GM12875 (cell line): Measurements from ENCODE around the gene SLC35F3.
A peak's percentile ranks its signal among the peaks of the same experiment; 100 is the strongest.

Experiments
- H3K4me3 ChIP-seq: one replicate; pipeline ENCODE4 v1.5.1; 2011; ENCODE audit warnings: low read depth, low read length, control low read depth
- CTCF ChIP-seq: IDR thresholded peaks from 2 replicates; pipeline ENCODE4 v1.5.1; 2011; ENCODE audit warnings: low read depth, mild to moderate bottlenecking, control low read depth, inconsistent platforms, low read length, moderate library complexity, borderline replicate concordance; ENCODE audit not compliant: insufficient read depth

Gene SLC35F3

GRCh38 chr1:234368320-234369032 is 464.0 kb downstream of the SLC35F3 start:
- H3K4me3 ChIP-seq = no peak overlapping the region
- no peak for TF ChIP-seq CTCF

- TF ChIP-seq CTCF = no peak
- no peak overlapping the region for H3K4me3 ChIP-seq
Measured at GRCh38 chr1:234369033-234369430, 464.6 kb downstream of the SLC35F3 start.

- no peak overlapping the region for H3K4me3 ChIP-seq
- no peak for TF ChIP-seq CTCF
Measured at GRCh38 chr1:234369784-234370183, 465.3 kb downstream of the SLC35F3 start.

- no peak for TF ChIP-seq CTCF
- no peak overlapping the region for H3K4me3 ChIP-seq
Measured at GRCh38 chr1:234371414-234371813, 466.9 kb downstream of the SLC35F3 start.

- H3K4me3 ChIP-seq = peak overlapping the region; percentile 82
- no peak for TF ChIP-seq CTCF
Measured at GRCh38 chr1:234372011-234372757, 467.7 kb downstream of the SLC35F3 start.

GRCh38 chr1:234373064-234373958 is 468.8 kb downstream of the SLC35F3 start, which contains the start of gene COA6:
TSS of gene COA6 (plus strand) at chr1:234373456. CDS start at chr1:234373467, 11 bp downstream.
- H3K4me3 ChIP-seq = peak within 1 kb of the TSS; percentile 82
- TF ChIP-seq CTCF = no peak
